KOPT-K1 (cell line): ENCODE data around the gene TMPRSS3.

Source experiments
- H3K27ac ChIP-seq: fragments of 200-600 bp; sonication (generic); 2 replicates; pipeline ENCODE4 v1.5.1; 2016; ENCODE audit warnings: antibody characterized with exemption, mild to moderate bottlenecking, low read depth, low read length; ENCODE audit not compliant: poor library complexity, severe bottlenecking
- H3K36me3 ChIP-seq: fragments of 200-600 bp; sonication (generic); 2 replicates; pipeline ENCODE4 v1.5.1; 2017; ENCODE audit warnings: antibody characterized with exemption, mild to moderate bottlenecking, low read length, moderate library complexity; ENCODE audit not compliant: insufficient read depth
- H3K9me3 ChIP-seq: fragments of 200-600 bp; sonication (generic); 2 replicates; pipeline ENCODE4 v1.5.1; 2017; ENCODE audit warnings: antibody characterized with exemption, low read length, mild to moderate bottlenecking; ENCODE audit not compliant: insufficient read depth, poor library complexity, severe bottlenecking

The TMPRSS3 gene

DNA sequence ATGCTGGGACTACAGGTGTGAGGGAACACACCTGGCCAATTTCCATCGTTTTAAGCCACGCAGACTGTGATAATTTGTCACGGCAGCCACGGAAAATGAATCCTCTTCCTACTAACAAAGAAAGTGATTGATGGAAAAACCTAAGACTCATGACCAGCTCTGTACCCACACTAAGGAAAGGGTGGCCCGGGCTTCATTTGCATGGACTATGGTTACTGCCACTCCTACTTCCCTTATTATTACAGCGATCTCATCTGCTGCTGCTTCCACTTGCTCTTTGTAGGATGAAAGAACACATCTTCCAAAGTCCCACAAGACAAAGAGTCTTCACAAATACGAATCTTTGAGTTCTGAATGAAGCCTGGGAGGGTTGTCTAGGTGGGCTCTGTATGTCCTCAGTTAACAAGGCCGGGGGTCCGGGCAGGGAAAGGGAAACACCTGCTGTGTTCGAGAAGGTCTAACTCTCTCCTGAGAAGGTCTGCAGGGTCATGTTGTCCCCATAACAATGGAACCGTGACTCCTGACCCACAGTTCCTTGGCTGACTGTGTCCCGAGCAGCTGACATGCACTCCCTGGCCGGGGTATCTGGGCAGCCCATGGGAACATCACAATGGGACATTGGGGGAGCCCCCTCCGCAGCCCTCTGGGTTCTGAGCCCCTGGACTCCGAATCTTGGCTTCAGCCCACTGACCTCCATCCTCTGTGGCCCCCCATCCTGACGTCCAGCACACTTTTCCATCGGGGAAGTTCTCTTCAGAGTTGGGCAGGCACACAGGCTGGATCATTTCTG is 16.2 kb downstream of the TMPRSS3 start:
- Histone ChIP-seq H3K9me3 (peaks cover 11% of the 10 kb centered on the region), H3K36me3 (no peaks in the 10 kb centered on the region), H3K27ac (no peak overlapping the region)

DNA sequence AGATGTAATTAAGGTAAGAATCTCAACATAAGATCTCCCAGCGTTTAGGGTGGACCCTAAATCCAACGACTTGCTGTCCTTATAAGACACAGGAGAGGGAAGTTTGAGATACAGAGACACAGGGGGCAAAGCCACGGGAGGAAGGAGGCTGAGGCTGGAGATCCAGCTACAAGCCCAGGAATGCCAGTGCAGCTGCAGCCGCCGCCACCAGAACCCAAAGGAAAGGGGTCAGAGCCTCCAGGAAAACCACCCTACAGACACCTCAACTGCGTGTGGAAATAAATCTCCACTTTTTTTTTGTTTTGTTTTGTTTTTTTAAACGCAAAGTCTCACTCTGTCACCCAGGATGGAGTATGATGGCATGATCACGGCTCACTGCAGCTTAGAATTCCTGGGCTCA is 17.4 kb downstream of the TMPRSS3 start:
- H3K27ac ChIP-seq, result no peak overlapping the region
- H3K36me3 ChIP-seq, result no peaks in the 10 kb centered on the region
- H3K9me3 ChIP-seq, result peaks cover 11% of the 10 kb centered on the region

DNA sequence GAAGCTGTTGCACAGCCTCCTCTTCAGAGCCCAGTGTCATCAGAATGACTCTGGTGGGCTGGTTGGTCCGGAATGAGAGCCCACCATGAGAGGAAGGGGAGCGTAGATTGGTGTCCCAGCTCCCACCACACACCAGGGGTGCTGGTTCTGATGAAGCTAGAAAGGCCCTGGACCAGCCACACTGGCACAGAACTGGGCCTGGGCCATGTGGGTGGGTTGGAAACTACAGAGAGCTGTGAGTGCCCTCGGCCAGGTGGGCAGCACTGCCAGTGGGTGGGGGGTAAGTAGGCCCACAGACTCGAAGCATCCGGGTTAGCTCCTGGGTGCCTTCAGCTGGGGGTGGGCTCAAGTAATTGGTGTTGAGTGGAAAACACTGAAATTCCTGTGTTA is 17.9 kb downstream of the TMPRSS3 start:
- Histone ChIP-seq H3K36me3 (no peaks in the 10 kb centered on the region), H3K27ac (no peak overlapping the region), H3K9me3 (peaks cover 11% of the 10 kb centered on the region)

DNA sequence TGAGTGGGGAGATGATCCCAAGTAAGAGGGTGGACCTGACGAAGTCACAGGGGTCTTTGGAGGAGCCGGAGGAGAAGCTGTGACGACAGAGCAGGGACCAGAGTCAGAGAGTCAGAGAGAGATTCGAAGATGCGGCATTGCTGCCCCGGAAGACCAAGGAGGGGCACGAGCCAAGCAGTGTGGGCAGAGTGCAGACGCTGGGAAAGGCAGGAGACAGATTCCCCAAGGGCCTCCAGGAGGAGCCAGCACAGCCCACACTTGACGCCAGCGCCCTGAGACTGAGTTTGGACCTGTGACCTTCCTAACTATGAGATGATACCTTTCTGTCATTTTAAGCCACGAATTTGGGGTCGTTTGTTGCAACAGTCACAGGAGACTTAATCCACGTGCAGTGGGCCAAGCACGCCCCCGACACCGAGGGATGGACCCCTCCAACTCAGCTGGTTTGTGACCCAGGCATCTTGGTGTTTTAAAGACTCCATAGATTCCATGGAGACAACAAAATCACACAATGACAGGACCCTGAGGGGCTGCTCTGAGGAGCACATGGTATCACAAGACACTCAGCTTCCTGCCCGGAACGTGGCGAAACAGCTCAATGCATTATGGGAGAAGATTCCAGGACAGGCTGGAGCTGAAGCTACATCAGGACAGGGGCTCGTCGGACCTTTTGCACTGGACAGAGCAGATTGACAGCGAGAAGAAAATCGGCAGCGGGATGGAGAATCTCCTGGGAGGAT is 18.5 kb downstream of the TMPRSS3 start:
- Histone ChIP-seq H3K9me3 (peaks cover 10% of the 10 kb centered on the region), H3K36me3 (no peaks in the 10 kb centered on the region), H3K27ac (no peak overlapping the region)

DNA sequence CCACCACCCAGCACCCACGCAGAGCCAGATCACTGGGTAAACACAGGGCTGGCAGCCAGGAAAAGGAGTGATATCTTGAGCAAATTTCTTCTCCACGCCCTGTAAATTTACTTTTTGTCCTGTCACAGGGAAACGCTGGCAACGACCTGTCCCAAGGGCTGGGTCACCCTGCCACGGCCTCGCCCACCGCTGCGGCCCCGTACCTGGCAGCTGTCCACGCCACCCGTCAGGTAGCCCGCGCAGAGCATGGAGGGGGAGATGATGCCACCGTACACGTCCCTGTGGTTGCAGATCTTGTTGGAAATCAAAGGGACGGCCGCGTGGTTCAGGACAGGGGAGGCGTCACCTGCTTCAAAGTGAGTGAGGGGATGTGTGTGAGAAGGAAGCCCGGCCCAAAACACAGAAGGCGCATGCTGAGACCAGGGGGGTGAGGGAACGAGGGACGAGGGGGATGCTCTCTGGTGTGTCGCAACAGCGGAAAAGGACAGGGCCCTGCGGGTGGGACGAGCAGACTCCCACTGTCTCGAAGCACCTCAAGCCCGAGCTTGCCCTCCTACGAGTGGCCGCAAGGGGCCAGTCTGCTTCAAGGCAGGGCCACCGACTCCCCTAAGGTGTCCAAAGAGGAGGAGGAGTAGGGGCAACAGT is 19.4 kb downstream of the TMPRSS3 start:
- no peaks in the 10 kb centered on the region for H3K36me3 ChIP-seq
- H3K9me3 ChIP-seq, result peaks cover 1% of the 10 kb centered on the region
- H3K27ac ChIP-seq, result no peak overlapping the region

DNA sequence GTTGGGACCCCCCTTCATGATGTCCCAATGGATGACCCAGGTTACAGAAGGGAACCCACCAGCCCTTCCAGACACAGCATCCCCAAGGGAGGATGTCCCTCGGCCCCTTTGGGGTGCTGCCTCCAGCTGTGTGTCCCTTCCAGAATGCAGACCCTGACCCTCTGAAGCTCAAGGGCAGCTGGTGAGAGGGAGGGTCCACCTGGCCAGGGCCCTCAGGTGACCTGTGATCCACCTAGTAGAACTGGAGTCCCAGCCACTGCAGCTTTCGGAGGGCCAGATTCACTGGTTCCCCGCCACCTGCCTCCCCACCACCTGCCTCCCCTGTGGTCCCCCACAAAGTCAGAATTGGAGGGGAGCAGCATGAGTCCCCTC is 19.9 kb downstream of the TMPRSS3 start:
- Histone ChIP-seq H3K36me3 (no peaks in the 10 kb centered on the region), H3K27ac (no peak overlapping the region), H3K9me3 (no peaks in the 10 kb centered on the region)

DNA sequence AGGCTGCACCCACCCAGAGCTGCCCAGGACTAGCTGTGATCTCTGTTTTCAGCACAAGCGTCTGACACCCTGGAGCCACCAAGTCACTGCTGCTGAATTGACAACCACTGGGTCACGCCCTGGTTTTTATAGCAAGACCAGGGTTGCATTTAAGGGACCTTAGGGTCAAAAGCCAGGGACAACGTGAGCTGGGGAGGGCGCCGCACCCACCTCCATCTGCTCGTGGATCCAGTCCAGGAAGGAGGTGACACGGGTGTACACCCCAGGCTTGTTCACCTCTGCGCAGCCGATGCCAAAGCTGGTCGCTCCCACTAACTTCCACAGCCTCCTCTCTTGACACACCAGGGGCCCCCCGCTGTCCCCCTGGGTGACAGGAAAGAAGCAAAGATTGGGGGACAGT is 20.3 kb downstream of the TMPRSS3 start:
- no peaks in the 10 kb centered on the region for H3K36me3 ChIP-seq
- peak overlapping the region; percentile 94 for H3K27ac ChIP-seq
- H3K9me3 ChIP-seq, result no peaks in the 10 kb centered on the region

DNA sequence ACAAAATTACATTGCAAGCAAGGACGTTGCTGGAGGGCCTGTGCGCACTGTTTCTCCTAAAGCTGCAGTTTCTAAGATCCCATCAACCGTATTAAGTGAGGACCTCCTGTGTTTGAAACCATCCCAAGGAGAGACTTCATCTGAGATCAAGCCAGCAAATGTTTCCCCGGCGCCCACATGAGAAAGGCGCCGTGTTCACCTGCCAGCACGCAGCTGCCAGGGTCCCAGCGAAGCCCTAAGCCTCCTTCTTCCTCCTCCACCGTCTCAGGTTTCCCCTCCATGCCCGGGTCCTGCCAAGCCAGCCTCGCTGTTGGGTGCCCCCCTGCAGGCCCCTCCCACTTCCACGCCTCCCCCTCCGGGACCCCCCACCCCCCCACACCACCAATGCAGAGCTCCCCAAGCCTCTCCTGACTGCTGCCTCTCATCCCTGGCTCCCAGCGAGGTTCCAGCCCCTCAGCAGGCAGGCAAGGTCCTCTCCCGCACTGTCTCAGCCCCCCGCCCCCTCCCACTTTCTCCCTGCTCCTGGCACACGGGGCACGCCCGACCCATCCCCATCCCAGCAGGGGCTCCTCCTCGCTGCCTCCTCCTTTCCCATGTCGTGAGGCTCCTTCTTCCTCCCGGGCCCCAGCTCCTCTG is 20.9 kb downstream of the TMPRSS3 start:
- Histone ChIP-seq H3K27ac (peak overlapping the region; percentile 94), H3K9me3 (no peaks in the 10 kb centered on the region), H3K36me3 (no peaks in the 10 kb centered on the region)

DNA sequence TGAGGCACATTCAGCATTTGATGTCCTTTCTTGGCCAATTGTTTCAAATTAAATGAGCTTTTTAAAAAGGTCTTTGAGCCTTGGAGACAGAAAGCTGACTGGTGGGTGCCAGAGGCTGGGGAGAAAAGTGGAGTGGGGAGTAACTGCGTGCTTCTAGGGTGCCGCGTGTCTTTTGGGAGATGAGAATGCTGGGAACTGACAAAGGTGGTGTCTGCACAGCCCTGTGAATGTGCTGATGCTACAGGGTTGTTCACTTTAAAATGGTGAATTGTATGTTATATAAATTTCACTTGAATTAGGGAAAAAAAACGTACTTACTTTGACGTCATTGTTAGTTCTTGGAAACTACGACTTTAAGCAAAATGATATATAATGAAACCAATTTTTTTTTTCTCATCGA is 21.4 kb downstream of the TMPRSS3 start:
- Histone ChIP-seq H3K36me3 (no peaks in the 10 kb centered on the region), H3K27ac (peak overlapping the region; percentile 94), H3K9me3 (no peaks in the 10 kb centered on the region)

DNA sequence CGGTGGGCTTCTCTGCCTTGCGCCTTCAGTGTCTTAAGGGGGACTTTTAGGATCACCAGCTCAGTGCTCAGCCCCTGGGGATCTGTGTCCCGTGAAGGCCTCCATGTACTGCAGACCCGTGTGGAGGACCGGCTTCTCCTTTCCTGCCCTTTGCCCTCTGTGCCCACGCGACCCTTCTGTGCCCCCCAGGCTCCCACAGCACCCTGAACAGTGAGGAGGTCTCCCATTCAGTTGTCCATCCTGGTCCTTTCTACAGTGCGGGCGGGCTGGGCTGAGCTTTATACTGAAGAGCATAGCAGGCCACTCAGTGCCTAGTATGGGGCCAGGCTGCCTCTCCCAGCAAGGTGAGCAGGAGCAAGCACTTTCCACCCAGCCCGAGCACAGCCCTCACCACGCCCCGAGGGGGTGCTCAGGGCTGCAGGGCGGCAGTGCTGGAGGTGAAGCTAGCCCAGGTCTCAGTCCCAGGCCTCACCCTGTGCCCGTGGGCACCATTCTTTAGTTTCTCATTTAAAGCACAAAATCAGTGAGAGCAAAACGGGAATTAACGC is 21.9 kb downstream of the TMPRSS3 start:
- peak overlapping the region; percentile 94 for H3K27ac ChIP-seq
- no peaks in the 10 kb centered on the region for H3K36me3 ChIP-seq
- no peaks in the 10 kb centered on the region for H3K9me3 ChIP-seq

DNA sequence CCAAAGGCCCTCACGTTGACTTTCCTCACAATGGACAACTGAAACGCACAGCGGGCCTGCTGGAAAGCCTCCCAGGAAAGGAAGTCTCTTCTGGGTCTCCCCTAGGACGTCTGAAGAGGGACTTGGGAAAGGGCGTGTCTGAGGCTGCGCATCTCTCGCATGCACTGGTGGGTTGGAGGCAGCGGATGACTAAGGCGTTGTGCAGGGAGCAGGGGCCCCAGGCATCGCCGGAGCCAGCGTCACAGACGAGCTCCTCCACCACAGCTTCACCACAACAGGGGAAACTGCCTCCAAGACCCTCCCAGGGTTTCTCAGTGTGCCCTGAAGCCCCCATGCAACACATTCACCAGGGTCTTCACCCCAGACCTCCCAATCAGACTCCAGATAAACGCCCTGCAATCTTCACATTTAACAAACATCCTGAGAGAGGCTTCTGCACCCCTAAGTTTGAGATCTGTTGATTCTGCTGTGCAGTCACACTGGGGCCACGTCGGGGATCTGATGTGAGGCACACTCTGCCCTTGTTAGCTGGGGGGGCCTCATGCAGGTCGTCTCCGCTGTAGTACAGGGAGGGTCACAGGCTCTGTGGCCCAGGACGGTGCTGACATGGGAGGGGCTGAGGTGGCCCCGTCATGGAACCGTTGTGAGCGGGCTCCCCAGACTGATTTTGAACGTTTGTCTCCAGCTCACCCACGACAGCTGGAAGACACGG is 22.5 kb downstream of the TMPRSS3 start:
- Histone ChIP-seq H3K9me3 (no peaks in the 10 kb centered on the region), H3K27ac (peak overlapping the region; percentile 94), H3K36me3 (no peaks in the 10 kb centered on the region)

DNA sequence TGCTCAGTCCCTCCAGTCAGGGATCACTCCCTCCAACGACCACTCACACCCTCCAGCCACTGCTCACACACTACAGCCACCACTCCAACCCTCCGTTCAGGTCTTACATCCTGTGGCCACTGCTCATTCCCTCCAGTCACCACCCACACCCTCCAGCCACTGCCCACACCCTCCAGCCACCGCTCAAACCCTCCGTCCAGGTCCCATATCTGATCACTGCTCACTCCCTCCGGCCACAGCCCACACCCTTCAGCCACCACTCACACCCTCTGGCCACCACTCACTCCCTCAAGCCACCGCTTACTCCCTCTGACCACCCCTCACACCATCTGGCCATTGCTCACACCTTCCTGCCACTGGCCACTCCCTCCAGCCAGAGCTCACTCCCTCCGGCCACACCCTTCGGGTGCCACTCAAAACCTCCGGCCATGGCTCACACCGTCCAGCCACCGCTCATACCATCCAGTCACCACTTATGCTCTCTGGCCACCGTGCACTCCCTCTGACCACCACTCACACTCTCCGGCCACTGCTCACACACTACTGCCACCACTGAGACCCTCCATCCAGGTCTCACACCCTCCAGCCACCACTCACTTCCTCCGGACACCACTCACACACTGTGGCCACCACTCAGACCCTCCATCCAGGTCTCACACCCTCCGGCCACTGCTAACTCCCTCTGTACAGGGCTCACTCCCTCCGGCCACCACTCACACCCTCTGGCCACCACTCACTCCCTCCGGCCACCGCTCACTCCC is 24.8 kb downstream of the TMPRSS3 start:
- Histone ChIP-seq H3K9me3 (no peaks in the 10 kb centered on the region), H3K36me3 (no peaks in the 10 kb centered on the region), H3K27ac (no peak overlapping the region)

DNA sequence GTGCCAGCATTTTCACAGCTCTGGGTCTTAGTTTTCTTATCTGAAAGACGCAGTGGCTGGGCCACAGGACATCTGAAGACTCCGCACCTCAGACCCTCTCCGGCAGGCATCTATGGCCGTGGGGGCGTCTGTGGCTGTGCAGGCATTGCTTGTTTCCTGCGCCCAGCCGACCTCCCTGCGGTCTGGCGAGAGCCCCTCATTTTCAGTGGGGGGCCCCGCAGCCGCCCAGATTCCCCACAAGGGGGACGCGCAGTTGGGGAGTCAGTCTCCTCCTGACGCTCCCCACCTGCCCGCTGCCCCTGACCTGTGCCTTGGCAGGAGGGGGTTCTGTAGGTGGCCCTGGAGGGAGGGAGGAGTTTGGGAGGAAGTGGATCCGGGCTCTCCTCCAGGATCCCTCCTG is 26.0 kb downstream of the TMPRSS3 start:
- Histone ChIP-seq H3K9me3 (no peaks in the 10 kb centered on the region), H3K36me3 (no peaks in the 10 kb centered on the region), H3K27ac (no peak overlapping the region)
